GM21619 (cell line): ENCODE data around the gene PTPRN2.
"Not testable (repeated sequence)": the region's sequence is repeated elsewhere in the genome, so short reads cannot be mapped to it uniquely, and the experiment has no call there.

Experiments used
- ATAC-seq: cut with Tn5 transposase; IDR thresholded peaks from one replicate; pipeline ENCODE4 v1.9.1; 2021; ENCODE audit not compliant: unreplicated experiment

The PTPRN2 gene

DNA sequence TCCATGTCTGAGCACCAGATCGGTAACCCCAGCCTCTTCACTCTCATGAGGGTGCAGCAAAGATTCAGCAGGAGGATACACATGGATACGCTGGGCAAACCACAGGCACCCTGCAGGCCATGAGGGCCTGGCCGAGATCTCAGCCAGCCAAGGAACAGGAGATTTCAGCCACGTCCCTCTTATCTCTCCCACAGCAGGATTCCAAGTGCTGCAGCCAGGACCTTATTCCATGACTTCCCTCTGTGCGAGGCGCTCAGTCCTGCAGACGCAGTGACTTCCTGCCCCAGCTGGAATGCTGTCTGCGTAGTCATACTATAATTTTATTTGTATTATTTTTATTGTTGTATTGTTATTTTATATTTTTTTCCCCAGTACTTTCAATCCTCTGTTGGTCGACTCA is 66.8 kb downstream of the PTPRN2 start:
- ATAC-seq, result no peak

DNA sequence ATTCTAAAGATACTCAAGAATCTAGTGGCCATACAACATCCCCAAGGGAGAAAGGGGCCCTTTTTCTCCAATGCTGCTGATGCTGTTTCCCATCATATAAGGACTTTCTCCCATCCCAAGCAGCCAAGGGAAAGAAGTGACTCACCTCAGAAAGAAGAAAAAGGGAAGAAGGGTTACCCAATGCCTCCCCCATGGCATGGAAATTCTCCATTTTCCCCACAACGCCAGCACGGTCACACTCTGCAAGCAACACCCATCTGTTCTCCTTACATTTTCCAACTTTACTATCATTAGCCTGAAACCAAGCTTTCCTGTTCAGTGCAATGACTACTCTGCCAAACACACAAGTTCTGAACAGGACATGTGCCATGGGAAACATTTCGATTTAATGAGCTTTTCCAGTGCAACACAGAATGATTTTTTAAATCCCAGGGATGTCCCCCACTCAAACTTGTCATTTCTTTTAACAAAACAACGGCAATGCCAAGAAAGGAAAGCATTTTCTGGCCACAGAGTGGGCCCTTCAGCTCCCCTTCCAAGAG is 67.9 kb downstream of the PTPRN2 start:
- no peak for ATAC-seq

DNA sequence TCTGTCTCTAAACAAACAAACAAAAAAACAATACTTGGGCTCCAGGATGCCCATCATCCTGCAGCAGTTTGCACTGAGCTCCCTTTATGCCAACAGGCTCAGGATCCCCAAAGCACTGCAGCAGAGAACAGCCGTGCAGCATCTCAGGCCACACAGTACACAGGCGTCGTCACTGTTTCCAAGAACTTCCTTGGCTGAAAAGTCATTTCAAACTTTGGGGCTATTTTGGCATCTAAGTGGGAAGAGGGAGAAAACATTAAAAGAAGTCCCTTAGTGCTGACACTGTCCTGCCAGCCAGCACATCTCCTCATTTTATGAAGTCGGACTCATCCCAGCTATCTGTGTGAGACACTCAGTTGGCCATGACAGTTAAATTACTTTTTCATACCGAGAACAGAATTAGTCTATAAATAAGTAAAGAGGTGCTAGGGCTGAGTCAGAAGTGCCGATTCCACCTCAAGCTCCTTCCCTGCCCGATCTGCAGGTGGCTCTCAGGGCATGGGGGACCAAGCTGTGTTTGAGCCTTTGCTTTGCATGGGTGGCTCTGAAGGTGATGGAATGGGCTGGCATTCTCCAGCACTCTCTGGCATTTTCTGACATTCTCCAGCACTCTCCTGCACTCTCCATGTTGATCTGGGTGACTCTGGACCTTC is 68.5 kb downstream of the PTPRN2 start:
- ATAC-seq, result no peak

DNA sequence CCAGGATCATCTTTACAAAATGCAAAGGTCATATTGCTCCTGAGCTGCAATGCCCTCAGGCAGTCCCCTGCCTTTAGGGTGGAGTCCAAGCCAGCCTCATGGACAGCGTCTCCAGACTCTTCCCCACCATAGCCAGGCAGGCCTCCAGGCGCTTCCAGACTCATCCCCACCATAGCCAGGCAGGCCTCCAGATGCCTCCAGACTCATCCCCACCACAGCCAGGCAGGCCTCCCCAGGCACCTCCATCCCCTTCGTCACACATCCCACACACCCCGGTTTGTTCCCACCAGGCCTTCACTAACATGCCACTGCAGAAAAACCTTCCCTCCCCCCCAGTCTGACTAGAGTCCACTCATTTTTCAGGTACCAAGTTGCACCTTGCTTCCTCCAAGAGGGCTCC is 70.1 kb downstream of the PTPRN2 start:
- no peak for ATAC-seq

DNA sequence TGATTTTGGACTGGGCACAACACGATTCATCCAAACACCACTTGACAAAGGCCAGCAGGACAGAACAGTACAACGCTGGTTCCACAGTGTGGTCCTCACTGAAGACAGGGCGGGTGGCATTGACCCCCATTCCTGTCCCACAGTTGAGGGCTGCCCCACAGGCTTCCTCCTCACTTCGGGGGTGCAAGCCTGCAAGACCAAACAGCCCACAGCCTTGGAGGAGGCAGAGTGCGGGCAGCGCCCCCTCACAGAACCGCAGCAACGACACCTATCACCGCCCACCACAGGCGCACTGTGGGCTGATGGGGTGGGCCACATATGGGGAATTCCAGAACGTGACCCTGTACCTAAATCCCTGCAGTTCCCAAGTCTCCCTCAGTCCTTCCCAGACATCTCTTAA is 70.6 kb downstream of the PTPRN2 start:
- no peak for ATAC-seq

DNA sequence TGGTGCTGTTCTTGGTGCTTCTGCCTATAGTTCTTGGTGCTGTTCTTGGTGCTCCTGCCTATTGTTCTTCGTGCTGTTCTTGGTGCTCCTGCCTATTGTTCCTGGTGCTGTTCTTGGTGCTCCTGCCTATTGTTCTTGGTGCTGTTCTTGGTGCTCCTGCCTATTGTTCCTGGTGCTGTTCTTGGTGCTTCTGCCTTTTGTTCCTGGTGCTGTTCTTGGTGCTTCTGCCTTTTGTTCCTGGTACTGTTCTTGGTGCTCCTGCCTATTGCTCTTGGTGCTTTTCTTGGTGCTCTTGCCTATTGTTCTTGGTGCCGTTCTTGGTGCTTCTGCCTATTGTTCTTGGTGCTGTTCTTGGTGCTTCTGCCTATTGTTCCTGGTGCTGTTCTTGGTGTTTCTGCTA is 71.1 kb downstream of the PTPRN2 start:
- no peak for ATAC-seq

DNA sequence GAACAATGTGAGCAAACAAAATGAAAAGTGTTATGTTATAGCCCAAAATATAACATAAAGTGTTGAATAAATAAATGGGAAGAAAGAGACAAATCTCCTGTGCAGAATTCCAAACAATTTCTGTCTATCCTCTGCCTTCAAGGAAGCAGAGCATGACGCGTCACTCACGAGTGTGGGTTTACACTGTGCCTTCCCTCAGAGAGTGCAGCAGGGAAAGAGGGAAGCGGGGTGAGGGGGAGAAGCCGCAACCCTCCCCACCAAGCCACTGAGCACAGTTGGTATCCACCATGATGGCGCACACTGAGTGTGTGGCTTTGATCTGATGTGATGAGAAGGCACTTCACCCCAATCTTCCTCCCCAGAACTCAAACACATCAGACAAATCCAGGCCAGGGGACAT is 74.8 kb downstream of the PTPRN2 start:
- no peak for ATAC-seq

DNA sequence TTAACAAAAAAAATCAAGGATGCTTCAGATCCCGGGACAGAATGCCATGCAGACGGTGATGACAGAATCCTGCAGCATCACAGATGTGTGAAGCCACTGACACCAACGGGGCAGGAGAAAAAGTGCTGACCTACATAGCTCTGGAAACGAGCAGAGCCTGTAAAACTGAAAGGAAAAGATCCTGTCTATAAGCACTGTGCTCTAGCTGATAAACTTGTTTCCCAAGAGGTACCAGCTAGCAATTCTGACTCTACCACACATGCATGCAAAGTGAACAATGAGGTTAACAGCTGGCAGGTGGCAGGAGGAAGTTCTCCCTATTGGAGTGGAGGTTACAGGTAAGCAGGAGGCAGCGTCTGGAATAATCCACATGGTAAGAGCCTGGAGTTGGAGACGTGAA is 75.6 kb downstream of the PTPRN2 start:
- ATAC-seq, result no peak

DNA sequence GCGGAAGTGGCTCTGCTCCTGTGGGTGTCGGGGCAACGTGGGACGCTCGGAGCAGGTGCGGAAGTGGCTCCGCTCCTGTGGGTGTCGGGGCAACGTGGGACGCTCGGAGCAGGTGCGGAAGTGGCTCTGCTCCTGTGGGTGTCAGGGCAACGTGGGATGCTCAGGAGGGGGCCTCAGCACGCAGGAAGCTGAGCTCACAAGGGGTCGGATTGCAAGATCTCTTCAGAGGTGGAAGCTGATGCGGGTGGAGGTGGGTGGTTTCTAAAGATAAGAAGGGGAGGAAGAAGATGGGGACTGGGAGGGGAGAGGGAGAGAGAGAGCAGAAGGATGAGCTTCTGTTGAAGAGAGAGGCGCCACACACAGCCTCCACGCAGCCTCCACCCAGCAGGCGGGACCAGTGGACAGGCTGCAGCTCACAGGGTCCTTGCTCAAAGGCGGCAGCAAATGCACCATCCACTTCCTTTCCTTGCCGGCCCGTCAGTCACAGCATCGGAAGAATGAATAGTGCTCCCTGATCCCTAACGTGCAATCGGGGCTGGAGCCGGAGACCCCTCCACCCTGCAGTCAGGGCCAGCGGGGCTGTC is 78.7 kb downstream of the PTPRN2 start:
- ATAC-seq, result no peak

DNA sequence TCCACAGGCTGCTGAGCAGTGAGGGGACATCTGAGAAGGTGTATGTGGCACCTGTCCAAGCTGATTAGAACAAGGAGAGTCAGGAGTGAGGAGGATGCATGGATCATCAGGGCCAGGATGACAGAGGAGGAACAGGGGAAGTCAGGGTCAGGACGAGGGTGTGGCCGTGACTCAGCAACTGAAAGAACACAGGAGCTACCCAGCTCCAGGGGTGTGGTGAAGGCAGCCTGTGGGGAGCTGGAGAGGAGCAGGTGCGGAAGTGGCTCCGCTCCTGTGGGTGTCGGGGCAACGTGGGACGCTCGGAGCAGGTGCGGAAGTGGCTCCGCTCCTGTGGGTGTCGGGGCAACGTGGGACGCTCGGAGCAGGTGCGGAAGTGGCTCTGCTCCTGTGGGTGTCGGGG is 79.3 kb downstream of the PTPRN2 start:
- not testable (repeated sequence) for ATAC-seq

DNA sequence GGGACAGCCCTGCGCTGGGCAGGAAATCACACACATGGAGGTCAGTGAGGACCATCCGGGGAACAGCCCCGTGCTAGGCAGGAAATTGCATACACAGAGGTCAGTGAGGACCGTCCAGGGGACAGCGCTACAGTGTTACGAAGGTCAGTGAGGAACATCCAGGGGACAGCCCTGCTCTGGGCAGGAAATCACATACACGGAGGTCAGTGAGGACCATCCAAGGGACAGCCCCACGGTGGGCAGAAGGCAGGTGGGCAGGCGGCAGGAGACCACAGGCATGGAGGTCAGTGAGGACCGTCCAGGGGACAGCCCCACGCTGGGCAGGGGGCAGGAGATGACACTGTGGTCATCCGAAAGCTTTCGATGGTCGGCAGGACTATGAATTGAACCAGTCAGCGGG is 79.7 kb downstream of the PTPRN2 start:
- no peak for ATAC-seq

DNA sequence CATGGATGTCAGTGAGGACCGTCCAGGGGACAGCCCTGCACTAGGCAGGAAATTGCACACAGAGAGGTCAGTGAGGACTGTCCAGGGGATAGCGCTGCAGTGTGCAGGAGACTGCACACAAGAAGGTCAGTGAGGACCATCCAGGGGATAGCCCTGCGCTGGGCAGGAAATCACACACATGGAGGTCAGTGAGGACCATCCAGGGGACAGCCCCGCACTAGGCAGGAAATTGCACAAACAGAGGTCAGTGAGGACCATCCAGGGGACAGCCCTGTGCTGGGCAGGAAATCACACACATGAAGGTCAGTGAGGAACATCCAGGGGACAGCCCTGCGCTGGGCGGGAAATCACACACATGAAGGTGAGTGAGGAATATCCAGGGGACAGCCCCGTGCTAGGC is 80.4 kb downstream of the PTPRN2 start:
- ATAC-seq, result not testable (repeated sequence)

DNA sequence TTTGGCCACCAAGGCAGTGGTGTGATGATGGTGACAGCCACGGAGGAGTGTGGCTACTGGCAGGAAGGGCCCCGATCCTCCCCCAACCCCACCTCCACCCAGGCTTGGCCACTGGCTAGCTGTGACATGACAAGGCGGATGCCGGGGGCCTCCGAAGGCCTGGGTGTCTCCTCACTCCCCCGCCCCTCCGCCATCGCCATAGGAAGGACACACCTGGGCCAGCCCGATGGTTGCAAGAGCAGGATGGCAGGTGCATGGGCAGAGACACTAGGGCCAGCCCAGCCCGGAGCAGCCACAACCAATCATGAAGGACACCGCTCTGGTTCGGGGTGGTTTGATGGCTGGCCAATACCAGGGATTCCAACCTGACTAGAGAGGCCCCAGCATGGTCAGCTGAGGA is 81.0 kb downstream of the PTPRN2 start:
- ATAC-seq, result no peak

DNA sequence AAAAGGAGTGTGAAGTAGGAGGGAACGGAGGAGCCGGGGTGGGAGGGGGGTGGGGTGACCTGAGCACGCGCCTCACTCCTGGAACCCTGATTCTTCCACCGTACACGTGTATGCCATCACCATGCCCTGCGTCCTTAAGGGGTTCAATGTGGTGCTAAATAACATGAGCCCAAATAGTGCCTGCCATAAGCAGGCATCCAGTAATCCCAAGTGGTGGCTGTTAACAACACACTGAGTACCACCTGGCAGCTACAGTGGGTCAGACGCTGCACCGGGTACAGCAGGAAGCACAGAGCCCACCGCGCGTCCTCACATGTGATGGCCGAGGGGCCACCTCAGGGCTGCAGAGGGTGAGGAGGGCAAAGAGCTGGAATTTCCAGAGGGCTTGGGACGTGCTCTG is 81.9 kb downstream of the PTPRN2 start:
- no peak for ATAC-seq

DNA sequence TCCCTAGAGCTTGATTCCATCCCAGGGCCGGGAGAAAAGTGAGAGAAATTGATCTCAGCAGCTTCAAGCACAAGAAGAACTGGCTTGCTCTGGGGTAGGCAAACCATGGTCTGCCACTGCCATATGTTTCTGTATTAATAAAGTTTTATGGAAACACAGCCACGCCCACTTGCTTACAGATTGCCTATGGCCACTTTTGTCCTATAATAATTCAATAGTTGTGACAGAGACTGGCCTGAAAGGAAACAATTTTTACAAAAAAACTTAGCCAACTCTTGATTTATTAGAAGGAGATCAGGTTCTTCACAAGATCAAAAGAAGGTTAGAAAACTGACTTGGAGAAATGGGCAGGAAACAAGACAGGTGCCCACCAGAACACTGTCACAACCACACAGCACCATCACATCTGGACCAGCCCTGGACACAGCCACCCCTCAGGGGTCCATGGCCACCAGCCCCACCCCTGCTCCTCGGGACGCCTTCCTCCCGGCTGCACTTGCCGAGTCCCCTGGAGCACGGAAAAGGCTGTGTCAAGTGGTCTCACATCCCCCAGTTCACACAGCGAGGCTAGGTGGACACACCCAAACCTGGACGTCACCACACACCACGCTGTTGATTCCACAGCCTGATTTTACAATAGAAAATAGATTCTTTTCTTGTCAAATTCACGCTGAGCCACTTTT is 85.4 kb downstream of the PTPRN2 start:
- ATAC-seq, result no peak

DNA sequence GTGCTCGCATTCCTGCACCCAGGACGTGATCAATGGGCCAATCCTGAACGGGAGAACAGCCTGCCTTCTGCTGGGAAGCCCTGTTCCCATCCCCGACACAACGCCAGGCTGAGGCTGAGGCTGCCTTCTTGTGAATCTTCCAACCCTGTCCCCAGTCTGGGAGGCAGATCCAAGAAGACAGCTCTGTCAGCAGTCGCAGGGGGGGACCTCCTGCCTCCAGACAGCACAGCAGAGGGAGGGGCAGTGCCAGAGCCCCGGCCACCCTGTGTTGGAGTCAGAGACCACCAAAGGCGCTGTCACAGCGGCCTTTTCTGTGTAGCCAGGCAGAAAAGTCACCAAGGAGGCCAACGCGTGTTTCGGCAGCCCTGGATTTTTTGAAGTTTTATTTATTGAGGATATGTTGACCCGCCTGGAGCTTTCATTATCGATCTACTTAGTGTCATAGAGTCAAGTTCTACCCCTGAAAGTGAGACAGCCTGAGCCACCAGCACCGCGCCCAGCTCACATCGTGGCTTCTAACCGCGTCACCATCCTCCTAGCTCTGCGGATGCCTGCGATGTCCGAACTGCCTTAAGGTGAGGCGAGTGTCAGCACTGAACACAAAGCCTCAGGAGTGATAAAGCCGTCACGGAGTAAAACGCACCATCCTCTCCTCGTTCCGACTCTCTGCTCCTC is 86.1 kb downstream of the PTPRN2 start:
- ATAC-seq, result no peak

DNA sequence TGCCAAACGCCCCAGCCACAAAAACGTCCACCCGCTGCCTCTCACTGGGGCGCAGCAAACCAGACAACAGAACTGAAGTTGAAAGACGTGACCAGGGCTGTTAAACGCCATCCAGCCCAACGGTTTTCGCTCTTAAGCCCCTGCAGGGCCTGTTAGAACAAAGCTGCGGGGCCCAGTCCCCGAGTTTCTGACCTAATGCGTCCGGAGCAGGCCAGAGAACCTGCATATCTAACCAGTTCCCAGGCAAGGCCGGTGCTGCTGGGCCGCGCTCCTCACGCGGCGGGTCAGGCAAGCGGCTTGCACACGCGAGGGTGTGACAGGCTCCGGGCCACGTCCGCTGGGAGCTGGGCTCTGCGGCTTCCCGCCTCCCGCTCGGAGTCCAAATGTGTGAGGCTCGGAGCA is 87.0 kb downstream of the PTPRN2 start:
- ATAC-seq, result no peak

DNA sequence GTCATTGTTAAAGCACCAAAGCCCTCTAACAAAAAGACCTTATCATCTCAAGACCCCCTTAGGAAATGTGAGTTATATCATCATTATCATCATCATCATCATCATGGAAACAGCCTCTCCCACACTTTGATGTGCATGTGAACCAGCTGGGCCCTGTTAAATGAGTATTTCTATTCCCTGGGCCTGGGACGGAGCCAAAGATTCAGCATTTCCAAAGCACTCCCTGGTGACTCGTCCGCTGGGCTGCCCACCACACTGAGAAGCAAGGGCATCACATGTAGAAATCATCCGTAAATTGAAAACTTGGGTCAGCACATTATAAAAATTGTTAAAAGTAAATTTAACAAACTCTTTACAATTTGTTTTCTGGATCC is 88.6 kb downstream of the PTPRN2 start:
- no peak for ATAC-seq

DNA sequence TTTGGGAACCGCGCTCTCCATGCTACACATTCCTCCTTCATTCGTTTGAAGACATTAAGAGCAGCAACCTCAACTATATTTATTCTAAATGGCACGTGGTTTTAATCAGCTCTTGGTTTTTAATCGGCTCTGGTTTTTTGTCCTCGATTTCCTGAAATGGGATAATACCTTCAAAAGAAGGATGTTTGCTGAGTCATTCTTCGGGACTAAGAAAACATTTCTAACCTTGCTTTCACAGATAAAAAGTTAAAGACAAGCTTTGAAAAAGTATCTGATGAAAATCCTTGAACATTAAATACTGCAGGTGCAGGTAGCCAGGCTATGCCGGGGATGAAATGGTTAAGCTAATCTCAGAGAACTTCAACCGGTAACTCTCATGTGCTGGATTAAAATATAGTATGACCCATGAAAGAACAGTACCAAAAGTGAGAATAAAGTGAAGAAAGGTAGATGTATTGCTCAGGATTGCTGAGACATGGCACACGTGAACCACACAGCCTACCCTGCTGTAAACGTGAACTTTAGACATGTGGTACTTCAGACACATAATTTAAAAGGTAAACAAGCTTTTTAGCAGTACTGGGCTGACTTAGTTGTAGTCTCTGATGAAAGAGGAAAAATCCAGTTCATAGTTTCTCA is 89.1 kb downstream of the PTPRN2 start:
- ATAC-seq, result no peak

DNA sequence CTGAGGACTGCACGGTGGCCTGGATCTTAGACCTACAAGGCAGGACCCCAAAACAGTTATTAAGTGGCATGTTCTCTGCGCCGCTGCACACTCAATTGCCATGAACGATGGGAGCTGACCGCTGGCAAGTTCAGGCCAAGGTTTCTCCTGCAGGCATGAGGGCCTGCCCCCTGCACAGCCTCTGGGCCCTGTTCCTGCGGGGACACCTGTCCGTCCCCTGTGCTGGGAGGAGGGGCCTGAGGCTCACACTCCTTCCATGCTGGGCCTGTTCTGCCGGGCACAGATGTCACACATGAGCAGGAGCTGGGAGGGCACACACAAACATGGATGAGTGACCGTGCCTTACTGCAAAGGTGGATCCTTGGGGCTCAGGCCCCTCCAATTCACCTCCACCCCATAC is 90.0 kb downstream of the PTPRN2 start:
- ATAC-seq, result no peak

DNA sequence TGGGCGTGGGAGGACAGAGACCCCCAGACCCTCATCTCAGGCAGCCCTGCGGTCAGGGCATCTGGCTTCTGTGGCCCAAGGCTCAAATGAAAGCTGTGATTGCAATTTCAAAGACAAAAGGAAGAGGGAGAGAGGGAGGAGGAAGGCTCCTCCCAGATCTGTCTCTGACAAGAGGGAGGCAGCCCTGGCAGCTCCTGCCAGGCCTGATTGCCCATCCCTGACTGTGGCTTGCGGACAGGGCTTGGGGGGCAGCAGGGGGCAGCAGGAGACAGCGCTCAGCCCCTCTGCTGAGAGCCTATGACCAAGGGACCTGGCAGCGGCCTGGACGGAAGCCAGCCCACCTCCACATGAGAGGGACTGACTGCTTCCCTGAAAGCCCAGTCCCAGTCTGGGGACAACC is 91.8 kb downstream of the PTPRN2 start:
- ATAC-seq, result no peak
